A172 (cell line): Measurements from ENCODE around the gene MGAT4B. TPM values are rescaled to one million over a fixed set of nuclear protein-coding genes. Genes with fewer than 3 reads are reported as not detected.

ENCODE experiments used
- DNase-seq: peaks from one replicate; pipeline ENCODE4 v3.0.0-alpha.2; 2015; ENCODE audit warnings: low spot score
- total RNA-seq: library from RNA; depleted of rRNA; stranded (reverse); fragments of >200 nt; shearing (Covaris generic); gene quantifications from 2 replicates; pipeline ENCODE4 v1.2.3, GENCODE V29; 2014

MGAT4B gene
- total RNA-seq, 1 experiment from 2014 or later: 377 TPM

DNA sequence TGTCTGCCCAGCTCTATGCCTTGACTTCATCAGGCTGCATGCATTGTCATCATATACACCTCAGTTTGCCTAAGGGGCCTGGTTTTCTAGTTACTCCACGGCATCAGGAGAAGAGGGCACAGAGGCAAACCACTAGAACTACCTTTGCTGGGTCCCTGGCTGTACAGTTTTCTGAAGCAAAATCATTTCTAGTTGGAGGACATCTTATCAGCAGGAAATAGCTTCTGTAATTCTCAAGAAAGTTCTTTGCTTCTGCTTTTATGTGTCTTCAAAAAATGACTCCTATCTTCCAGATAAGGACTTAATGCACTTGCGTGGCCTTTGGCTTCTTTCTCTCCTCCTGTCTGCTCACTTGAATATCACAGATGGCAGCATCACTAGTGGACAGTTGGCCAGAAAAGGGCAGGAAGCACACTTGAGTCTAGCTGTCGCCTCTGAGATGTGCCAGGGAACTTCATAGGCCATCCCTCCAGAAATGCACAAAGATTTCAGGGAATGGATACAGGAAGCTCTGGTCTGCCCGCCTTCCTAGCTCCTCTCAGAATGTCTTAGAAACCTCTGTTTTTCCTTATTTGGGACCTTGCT lies 35.3 kb downstream of the MGAT4B start:
- no peak for DNase-seq

DNA sequence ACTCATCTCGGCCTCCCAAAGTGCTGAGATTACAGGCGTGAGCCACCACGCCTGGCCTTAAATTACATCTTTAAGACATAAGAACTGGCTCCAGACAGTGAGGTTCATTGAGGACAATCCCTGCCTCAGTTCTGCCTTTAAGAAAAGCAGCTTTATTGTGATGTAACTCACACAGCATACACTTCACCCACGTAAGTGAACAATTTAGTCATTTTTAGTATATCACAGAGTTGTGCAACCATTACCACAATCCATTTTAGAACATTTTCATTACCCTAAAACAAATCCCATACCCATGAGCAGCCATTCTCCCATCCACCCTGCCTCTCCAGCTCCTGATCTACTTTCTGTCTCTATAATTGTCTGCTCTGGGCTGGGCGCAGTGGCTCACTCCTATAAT lies 36.9 kb downstream of the MGAT4B start:
- no peak for DNase-seq

DNA sequence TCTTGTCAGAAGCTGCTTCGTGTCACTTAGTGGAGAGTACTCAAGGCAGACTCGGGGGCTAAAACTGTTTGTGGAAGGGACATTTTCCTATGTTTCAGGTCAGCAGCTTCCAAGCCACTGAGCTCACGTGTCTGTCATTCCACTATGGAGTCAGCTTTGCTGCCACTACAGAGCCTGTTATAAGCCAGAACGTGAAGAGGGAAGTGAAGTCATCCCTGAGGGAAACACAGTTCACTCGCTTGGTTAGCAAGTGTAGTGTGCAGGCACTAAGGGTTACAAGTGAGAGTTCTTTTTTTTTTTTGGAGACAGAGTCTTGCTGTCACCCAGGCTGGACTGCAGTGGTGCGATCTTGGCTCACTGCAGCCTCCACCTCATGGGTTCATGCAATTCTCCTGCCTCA lies 37.4 kb downstream of the MGAT4B start:
- DNase-seq: no peak

DNA sequence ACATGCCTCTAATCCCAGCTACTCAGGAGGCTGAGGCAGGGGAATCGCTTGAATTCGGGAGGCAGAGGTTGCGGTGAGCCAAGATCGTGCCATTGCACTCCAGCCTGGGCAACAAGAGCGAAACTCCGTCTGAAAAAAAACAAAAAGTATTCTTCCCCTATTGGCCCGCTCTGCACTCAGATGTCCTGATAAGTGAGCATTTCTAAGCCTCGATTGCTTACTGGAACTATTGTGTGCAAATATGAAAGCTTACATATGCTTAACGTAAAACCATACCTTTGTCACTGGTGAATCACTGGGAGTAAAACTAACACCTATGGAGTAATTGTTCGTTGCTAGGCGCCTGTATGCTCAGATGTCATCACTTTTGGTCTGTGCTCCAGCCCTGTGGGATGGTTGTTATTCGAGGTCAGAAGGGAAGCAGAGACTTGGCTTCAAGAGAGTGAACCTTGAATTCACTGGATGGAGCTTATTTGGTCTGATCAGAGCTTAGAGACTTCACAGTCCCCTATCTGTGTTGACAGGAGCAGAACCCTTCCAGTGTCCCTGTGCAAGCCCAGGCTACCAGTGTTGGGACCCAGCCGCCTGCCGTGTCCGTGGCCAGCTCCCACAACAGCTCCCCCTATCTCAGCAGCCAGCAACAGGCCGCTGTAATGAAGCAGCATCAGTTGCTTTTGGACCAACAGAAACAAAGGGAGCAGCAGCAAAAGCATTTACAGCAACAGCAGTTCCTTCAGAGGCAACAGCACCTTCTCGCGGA lies 38.2 kb downstream of the MGAT4B start:
- DNase-seq: no peak

DNA sequence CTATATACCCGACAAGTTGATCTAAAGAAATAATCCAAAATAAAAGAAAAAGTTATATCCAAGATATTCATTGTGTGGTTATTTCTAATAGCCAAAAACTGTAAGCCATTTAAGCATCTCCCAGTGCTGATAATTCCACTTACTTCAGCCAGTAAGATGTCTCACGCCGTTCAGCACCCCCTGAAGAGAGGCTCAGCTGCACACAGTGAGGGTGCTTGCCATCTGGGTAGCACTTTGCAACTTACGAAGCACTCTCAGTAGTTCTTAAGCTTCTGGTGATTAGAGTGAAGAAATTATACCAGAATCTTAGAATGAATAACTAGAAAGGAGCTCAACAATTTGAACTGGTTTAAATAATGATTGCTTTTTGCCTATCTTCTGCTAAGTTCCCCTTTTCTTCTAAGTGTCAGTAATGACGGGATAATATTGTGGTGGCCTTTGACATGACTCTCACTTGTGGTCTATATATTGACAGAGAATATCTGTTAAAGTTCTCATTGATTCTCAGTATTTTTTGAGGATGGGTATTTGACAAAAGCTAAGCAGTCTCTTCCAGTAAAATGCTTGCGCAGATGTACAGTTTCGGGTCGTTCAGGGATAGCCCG lies 39.1 kb downstream of the MGAT4B start:
- DNase-seq: no peak

DNA sequence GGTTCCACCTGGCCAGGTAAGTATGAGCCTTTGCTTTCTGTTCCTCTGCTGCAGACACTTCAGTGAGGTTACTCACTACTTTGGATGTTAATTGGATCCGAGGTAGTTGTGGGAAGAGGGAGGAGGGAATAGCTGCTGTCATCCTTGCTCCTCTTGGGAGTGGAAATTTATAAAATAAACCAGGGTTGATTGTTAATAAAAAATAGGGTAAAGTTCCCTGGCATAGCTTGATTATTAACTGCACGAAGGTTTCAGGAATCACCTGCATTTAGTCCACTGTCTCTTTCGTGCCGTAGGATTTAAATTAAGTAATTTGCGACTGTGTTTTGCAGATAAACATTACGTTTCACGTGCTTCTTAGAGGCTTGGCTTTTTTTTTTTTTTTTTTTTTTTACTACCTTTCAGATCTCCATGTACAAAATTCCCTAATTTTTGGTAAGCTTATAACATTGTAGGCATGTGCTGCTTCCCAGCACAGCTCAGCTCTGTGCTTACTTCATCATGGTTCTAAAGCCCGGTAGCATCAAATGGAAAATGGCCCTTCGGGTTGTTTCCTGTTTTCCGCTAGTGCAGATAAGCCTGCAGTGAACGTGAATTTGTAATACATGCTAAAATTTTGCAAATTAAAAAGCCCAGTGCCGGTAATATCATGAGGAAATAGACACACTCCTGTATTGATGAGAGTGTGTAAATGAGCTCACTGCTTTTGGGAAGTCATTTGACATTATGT lies 39.8 kb downstream of the MGAT4B start:
- DNase-seq: no peak

DNA sequence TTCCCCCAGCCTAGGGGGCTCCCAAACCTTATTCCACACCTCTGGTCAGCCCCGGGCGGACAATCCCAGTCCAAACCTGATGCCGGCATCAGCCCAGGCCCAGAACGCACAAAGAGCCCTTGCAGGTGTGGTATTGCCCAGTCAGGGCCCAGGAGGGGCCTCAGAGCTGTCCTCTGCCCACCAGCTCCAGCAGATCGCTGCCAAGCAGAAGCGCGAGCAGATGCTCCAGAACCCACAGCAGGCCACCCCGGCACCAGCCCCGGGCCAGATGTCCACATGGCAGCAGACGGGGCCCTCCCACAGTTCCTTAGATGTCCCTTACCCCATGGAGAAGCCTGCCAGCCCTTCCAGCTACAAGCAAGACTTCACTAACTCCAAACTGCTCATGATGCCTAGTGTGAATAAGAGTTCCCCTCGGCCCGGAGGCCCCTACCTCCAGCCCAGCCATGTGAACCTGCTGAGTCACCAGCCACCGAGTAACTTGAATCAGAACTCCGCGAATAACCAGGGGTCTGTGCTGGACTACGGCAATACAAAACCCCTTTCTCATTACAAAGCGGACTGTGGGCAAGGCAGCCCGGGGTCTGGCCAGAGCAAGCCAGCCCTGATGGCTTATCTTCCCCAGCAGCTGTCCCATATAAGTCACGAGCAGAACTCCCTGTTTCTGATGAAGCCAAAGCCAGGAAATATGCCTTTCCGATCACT lies 40.5 kb downstream of the MGAT4B start:
- peak; percentile 70 for DNase-seq

DNA sequence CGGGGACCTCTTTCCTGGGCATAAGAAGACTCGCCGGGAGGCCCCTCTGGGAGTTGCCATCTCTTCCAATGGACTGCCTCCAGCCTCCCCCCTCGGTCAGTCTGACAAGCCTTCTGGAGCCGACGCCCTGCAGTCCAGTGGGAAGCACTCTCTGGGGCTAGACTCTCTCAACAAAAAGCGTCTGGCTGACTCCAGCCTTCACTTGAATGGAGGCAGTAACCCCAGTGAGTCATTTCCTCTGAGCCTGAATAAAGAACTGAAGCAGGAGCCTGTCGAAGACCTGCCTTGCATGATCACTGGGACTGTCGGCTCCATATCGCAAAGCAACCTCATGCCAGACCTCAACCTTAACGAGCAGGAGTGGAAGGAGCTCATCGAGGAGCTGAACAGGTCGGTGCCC lies 41.3 kb downstream of the MGAT4B start:
- DNase-seq: peak; percentile 97

DNA sequence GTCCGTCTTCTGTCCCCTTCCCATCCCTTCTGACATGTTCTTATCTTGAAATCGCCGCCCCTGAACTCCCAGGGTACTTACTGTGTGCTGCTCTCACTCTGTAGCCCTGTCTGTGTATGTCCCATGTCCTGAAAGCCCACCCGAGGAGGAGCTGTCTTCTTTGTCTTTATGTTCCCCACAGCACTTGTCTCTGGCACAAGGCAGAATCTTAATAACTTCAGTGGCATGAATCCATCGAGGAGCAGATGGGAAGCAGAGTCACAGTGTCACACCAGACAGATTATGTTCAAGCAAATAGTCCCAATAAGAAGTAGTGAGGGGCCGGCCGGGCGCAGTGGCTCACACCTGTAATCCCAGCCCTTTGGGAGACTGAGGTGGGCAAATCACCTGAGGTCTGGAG lies 42.6 kb downstream of the MGAT4B start:
- DNase-seq: no peak

DNA sequence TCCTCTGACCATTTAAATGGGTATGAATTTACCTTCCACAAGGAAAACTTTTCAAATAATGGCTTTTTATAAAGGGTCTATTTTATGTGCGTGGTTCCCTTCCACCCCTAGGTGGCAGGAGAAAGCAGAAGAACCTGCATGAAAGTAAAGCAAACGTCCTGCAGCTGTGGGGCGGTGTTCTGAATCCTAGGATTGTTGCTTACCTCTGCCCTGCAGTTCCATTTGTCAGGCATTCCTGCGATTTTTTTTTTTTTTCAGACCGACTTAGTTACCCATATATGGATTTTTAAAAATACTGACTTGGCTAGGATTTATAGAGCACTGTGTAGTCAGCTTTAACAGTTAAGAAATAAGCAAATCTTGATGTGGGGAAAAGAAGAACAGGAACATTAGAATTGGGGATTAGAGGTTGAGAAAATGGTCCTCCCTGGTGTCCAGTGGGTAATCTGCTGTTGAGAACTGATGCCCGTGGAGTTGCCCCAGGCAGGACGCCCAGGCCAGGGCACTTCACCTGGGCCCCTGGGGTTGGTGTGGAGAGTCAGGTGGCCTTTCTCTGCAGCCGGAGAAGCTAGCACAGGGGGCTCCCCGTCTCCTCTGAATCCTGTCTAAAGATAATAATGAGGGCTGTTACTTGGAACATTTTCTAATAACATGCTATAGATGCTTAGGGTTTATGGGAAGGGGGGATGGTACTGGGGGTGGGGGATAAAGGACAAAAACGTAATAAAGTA lies 43.3 kb downstream of the MGAT4B start:
- DNase-seq: peak; percentile 90

DNA sequence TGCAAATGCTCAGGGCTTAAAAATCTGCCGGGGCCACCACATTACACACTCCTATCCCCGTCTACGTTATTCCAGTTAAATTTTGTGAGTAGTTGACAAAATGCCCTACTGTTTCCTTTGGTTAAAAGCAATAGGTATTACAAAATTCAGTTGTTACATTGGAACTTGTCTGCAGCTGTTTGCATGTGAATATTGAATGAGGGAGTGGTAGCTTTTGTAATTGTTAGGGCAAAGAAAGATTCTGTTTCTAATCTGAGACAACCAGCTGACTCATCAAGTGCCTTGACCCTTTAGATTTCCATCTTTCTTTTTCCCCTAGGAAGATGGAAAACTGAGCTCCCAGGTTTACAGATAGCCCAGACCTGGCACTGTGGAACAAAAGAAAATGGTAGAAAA lies 43.9 kb downstream of the MGAT4B start:
- peak; percentile 63 for DNase-seq

DNA sequence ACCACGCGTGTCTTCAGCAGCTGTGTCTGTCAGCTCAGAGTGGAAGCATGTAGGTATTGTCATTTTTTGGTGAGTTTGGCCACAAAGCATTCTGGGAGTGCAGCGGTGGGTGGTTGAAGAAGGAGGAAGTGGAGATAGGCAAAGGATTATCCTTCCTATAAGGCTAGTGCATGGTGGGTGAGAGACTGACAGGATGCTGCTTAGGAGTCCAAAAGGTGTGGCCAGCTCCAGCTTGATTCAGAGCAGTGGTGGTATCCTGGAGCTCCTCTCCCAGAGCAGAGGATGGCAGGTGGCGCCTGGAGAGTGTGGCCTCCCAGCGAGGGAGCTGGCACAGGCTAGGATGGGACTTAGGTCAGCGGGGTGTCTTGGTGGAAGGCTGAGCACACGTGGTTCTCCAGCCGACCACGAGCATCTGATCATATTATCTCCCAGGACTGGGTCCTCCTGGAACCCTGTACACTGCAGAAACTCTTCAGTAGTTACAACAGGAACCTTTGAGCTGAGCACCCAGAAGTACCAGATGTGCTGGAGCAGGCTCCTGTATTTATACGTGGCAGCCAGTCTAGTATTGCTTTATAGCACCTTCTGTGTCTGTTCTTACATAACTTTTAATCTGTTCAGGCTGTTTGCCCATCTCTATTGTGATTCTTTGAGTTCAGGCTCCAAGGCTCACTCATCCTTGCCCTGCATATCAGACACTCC lies 44.4 kb downstream of the MGAT4B start:
- DNase-seq: peak; percentile 64

DNA sequence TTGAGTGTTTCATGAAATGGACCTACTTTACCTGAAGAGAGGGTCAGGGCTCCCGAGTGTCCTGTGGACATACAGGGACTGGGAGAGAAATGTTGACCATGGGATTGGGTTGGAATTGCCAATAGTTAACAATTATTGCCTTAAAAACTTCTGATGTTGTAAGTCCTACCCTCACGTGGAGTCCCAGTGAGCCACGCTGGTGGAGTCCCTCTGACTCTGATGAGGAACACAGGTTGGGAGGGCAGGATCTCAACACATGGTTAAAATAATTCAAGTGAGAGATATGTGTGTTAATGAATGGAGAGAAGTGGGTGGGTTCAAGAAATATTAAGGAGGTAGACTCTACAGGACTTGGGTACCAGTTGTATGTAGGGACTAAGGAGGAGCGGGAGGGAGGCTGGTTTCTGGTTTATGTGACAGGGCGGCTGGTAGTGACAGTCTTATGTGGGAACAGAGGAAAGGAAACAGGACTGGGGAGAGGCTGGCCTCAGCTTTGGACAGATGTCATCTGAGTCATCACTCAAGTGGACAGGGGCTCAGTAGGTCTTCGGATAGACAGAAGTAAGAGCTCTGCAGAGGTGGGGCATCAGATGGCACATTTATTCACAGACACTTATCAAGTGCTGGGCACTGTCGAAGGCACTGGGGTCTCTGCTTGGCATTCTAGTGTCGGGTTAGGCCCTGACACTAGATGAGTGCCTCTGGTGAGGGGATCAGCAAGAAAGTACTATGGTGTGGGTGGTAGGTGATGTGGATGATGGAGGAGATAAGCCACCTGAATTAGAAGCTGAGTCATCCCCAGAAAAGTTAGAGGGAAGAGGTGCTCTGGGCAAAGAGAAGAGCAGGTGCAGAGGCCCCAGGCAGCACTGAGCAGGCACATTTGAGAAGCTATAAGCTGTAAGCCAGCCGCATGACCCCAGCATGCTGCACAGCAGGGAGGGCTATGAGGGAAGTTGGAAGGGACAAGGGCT lies 46.8 kb downstream of the MGAT4B start:
- DNase-seq: peak; percentile 59

DNA sequence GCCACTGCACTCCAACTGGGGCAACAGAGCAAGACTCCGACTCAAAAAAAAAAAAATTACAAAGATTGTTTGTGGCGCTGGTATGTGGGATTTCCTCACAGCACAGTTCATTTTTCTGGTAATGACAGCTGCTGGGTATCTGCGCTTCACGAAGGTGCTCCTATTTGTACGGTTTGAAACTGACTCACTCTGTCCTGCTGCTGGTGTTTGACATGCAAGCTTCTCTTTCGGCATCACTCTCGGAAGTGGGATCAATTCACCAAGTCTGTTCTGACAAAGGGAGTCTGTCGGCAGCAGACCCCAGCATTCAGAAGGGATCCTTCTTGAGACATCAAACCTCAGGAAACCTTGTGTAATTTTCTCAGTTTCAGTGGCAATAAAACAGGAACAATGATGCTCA lies 47.7 kb downstream of the MGAT4B start:
- no peak for DNase-seq

DNA sequence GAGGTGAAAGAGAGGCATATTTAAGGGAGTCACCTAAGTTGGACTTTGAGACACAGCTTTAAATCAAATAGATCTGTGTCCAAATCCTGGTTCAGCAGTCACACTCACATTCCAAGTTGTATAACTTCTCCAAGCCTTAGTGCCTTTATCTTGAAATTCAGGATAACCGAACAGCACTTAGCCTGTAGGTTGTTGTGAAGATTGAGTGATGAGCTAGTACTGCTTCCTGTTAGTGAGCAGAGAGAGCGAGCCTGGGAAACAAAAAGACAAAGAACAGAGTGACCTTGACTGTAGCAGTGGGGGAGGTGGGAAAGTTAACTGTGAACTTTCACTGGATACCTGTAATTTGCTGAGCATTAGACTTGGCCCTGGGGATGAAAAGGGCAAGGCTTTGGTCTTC lies 51.6 kb downstream of the MGAT4B start:
- DNase-seq: no peak

DNA sequence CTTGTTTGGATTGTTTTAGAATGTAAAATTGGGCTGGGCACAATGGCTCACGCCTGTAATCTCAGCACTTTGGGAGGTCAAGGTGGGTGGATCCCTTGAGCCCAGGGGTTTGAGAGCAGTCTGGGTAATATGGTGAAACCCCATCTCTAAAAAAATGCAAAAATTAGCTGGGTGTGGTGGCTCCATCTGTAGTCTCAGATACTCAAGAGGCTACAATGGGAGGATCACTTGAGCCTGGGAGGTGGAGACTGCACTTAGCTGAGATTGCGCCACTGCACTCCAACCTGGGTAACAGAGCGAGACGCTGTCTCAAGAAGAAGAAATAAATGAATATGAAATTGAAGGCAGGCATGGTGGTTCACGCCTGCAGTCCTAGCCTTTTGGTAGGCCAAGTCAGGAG lies 52.7 kb downstream of the MGAT4B start:
- DNase-seq: no peak

DNA sequence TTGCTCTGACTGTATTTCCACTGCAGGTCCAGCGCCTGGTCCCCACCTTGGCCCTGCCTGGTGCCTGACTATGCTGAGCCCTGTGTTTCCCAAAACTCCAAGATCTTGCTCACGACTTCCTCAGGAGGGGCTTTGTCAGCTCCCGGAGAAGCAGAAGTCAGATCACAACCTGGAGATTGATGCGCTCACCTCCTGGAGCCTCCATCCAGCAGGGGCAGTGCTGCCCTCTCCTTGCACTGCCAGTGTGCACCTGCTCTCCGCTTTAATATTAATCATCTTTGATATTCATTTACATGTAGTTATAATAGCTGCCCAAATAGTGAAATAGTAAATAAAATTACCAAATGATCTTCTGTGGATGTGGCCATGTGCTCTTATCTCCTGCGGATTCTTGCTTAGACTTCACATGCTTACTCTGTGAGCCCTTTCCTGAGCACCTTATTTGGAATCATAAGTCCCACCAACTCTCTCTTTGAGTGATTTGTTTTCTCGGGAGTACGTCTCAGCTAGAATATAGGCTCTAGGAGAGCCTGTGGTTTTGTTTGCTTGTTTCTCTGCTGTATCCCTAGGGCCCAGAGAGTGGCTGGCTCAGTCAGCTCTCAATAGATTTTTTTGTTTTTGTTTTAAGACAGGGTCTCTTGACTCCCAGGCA lies 56.7 kb downstream of the MGAT4B start:
- DNase-seq: no peak

DNA sequence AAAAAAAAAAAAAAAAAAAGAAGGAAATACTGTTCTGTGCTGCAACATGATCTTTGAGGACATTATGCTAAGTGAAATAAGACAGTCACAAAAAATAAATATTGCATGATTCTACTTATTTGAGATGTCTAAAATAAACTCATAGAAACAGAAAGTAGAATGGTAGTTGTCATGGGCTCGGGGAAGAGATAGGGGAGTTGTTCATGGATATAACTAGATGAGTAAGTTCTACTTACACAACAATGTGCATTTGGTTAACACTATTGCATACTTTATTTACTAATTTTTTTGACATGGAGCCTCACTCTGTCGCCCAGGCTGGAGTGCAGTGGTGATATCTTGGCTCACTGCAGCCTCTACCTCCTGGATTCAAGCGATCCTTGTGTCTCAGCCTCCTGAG lies 58.9 kb downstream of the MGAT4B start:
- DNase-seq: no peak
